Measurements from ENCODE around the gene SAFB2.

Gene SAFB2

DNA sequence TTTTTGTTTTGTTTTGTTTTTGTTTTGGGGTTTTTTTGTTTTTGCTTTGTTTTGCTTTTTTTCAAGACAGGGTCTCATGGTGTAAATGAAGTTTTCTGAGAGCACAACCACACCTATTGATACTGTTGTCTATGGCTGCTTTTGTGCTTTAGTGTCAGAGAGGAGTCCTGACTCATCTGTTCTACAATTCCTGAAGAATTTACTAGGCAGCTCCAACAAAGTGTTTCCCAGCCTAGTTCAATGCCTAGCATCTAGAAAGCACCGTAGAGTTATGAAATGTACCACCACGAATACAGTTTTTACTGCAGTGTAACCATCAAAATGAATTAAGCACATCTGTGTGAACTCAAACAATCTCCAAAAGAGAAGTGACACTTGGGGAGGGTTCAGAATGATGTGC lies 21.5 kb upstream of the SAFB2 start:
- H3K23ac ChIP-seq (ENCODE audit: low read length), result no peak overlapping the region
- WGBS (ENCODE audit: extremely low coverage, insufficient coverage, insufficient read length), result no CpG with 5 or more reads among the region's 2 CpGs

DNA sequence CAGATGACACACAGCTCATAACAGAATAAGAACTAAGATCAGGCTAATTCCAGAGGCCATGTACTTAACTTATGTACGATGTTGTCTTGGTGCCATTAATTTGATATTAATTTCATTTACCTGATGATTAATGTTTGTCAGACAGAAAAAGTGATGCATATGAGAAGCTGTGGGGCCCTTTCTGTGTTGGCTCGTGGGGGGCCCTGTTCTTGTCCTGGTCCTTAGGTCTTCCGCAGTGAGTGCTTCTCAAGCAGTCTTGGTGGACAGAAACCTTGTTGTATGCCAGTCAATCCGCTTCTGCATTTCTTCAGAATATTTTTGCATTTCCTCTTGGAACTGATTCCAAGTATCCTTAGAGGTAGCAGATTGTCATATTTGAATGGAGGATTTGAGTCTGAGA lies 20.5 kb upstream of the SAFB2 start:
- no peak overlapping the region for H2BK12ac ChIP-seq (ENCODE audit: low read length)

More for the DNA sequence above, 21.5 kb upstream of the SAFB2 start:
- Histone ChIP-seq H3K14ac (ENCODE audit: low read length) (no peak overlapping the region), H3K4me2 (ENCODE audit: low read length) (no peak overlapping the region), H3K4ac (ENCODE audit: low read depth, low read length) (no peak overlapping the region), H3K27me3 (ENCODE audit: insufficient read depth, low read length) (no peaks in the 10 kb centered on the region), H3K27ac (ENCODE audit: low read depth, low read length) (no peak overlapping the region), H3K36me3 (ENCODE audit: control insufficient read depth in 1 of 2, insufficient read depth in 2 of 2, low read length in 2 of 2) (peaks cover 42 to 53% of the 10 kb centered on the region in 2 experiments), H3K4me3 (ENCODE audit: low read depth, low read length) (no peak overlapping the region), H3K9me3 (ENCODE audit: insufficient read depth, low read depth, low read length) (no peaks in the 10 kb centered on the region), H4K91ac (ENCODE audit: low read depth, low read length) (no peak overlapping the region), H3K9ac (ENCODE audit: low read length) (no peak overlapping the region), H4K8ac (ENCODE audit: low read depth, low read length) (no peak overlapping the region), H3K79me2 (ENCODE audit: control insufficient read depth, insufficient read depth, low read length, poor library complexity) (no peaks in the 10 kb centered on the region), H3K79me1 (ENCODE audit: low read length) (no peaks in the 10 kb centered on the region), H4K12ac (ENCODE audit: low read depth, low read length) (no peak overlapping the region), H2AFZ (ENCODE audit: insufficient read depth, low read length, poor library complexity) (no peak overlapping the region), H3K18ac (ENCODE audit: low read length) (no peak overlapping the region), H2BK5ac (ENCODE audit: low read depth, low read length, poor library complexity) (no peak overlapping the region), H3K4me1 (ENCODE audit: control insufficient read depth in 1 of 2, insufficient read depth in 2 of 2, low read length in 2 of 2) (no peaks in the 10 kb centered on the region), H2BK120ac (ENCODE audit: insufficient read depth, low read length, poor library complexity) (no peak overlapping the region), H2BK12ac (ENCODE audit: low read length) (no peak overlapping the region), H2AK5ac (ENCODE audit: low read length) (no peak overlapping the region)
- no peak for DNase-seq

DNA sequence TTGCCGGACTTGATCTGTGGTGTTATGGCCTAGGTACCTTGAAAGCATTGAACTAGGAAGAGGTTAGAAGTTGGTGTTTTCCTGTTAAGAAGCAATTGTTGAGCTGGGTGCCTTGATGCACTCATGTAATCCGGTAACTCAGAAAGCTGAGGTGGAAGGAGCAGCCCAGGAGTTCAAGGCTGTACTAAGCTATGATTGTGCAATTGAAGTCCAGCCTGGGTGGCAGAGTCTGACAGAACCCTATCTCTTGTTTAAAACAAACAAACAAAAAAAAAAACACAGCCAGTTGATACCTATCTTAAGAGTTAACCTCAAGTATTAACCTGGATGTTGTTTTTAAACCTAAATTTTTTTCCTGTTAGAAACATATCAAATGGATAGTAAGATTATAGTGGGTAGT lies 19.6 kb upstream of the SAFB2 start:
- Histone ChIP-seq H3K4ac (ENCODE audit: low read depth, low read length) (no peak overlapping the region), H4K8ac (ENCODE audit: low read depth, low read length) (no peak overlapping the region), H3K27ac (ENCODE audit: low read depth, low read length) (no peak overlapping the region), H3K36me3 (ENCODE audit: control insufficient read depth in 1 of 2, insufficient read depth in 2 of 2, low read length in 2 of 2) (peaks cover 43 to 49% of the 10 kb centered on the region in 2 experiments), H2AK5ac (ENCODE audit: low read length) (no peak overlapping the region), H3K14ac (ENCODE audit: low read length) (no peak overlapping the region), H3K4me3 (ENCODE audit: low read depth, low read length) (no peak overlapping the region), H3K23ac (ENCODE audit: low read length) (no peak overlapping the region), H2BK120ac (ENCODE audit: insufficient read depth, low read length, poor library complexity) (no peak overlapping the region), H3K9me3 (ENCODE audit: insufficient read depth, low read depth, low read length) (no peaks in the 10 kb centered on the region), H2BK5ac (ENCODE audit: low read depth, low read length, poor library complexity) (no peak overlapping the region), H3K4me2 (ENCODE audit: low read length) (no peak overlapping the region), H2AFZ (ENCODE audit: insufficient read depth, low read length, poor library complexity) (no peak overlapping the region), H4K12ac (ENCODE audit: low read depth, low read length) (no peak overlapping the region), H3K9ac (ENCODE audit: low read length) (no peak overlapping the region), H3K79me2 (ENCODE audit: control insufficient read depth, insufficient read depth, low read length, poor library complexity) (peaks cover 5% of the 10 kb centered on the region), H3K79me1 (ENCODE audit: low read length) (no peaks in the 10 kb centered on the region), H3K27me3 (ENCODE audit: insufficient read depth, low read length) (no peaks in the 10 kb centered on the region), H3K4me1 (ENCODE audit: control insufficient read depth in 1 of 2, insufficient read depth in 2 of 2, low read length in 2 of 2) (no peaks in the 10 kb centered on the region), H2BK12ac (ENCODE audit: low read length) (no peak overlapping the region), H3K18ac (ENCODE audit: low read length) (no peak overlapping the region), H4K91ac (ENCODE audit: low read depth, low read length) (no peak overlapping the region)
- DNase-seq, result no peak
- WGBS (ENCODE audit: extremely low coverage, insufficient coverage, insufficient read length), result no CpG with 5 or more reads among the region's 2 CpGs

More for the DNA sequence above, 20.5 kb upstream of the SAFB2 start:
- Histone ChIP-seq H3K4me3 (ENCODE audit: low read depth, low read length) (no peak overlapping the region), H3K23ac (ENCODE audit: low read length) (no peak overlapping the region), H3K4ac (ENCODE audit: low read depth, low read length) (no peak overlapping the region), H3K79me2 (ENCODE audit: control insufficient read depth, insufficient read depth, low read length, poor library complexity) (peaks cover 2% of the 10 kb centered on the region), H3K18ac (ENCODE audit: low read length) (no peak overlapping the region), H4K8ac (ENCODE audit: low read depth, low read length) (no peak overlapping the region), H2AK5ac (ENCODE audit: low read length) (no peak overlapping the region), H3K9me3 (ENCODE audit: insufficient read depth, low read depth, low read length) (no peaks in the 10 kb centered on the region), H3K27me3 (ENCODE audit: insufficient read depth, low read length) (no peaks in the 10 kb centered on the region), H3K9ac (ENCODE audit: low read length) (no peak overlapping the region), H3K27ac (ENCODE audit: low read depth, low read length) (no peak overlapping the region), H4K12ac (ENCODE audit: low read depth, low read length) (no peak overlapping the region), H3K36me3 (ENCODE audit: control insufficient read depth in 1 of 2, insufficient read depth in 2 of 2, low read length in 2 of 2) (peaks cover 44 to 51% of the 10 kb centered on the region in 2 experiments), H4K91ac (ENCODE audit: low read depth, low read length) (no peak overlapping the region), H2BK120ac (ENCODE audit: insufficient read depth, low read length, poor library complexity) (no peak overlapping the region), H3K4me2 (ENCODE audit: low read length) (no peak overlapping the region), H2AFZ (ENCODE audit: insufficient read depth, low read length, poor library complexity) (no peak overlapping the region), H2BK5ac (ENCODE audit: low read depth, low read length, poor library complexity) (no peak overlapping the region), H3K4me1 (ENCODE audit: control insufficient read depth in 1 of 2, insufficient read depth in 2 of 2, low read length in 2 of 2) (no peaks in the 10 kb centered on the region), H3K14ac (ENCODE audit: low read length) (no peak overlapping the region), H3K79me1 (ENCODE audit: low read length) (no peaks in the 10 kb centered on the region)
- DNase-seq, result no peak
- no CpG with 5 or more reads among the region's 4 CpGs for WGBS (ENCODE audit: extremely low coverage, insufficient coverage, insufficient read length)

DNA sequence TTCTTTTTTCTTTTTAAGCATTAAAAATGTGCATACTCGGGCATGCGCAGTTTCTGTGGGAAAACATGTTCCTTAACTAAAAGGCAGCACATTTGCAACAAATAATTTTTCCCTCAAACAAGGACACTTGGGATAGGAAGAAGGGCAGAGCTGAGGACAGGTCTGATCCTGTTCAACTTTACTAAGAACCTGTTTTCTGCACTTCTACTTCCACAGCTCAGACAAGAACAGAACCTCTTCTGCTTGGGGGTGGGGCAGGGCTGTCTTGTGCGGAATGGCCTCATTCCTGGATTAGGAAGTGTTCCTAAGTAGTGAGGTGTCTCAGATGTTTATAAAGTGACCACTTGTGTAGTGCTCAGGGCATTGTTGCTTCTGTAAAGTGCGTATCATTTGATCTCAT lies 18.6 kb upstream of the SAFB2 start:
- no CpG with 5 or more reads among the region's 4 CpGs for WGBS (ENCODE audit: extremely low coverage, insufficient coverage, insufficient read length)
- no peaks in the 10 kb centered on the region for H3K27me3 ChIP-seq (ENCODE audit: insufficient read depth, low read length)
- H3K36me3 ChIP-seq (ENCODE audit: control insufficient read depth in 1 of 2, insufficient read depth in 2 of 2, low read length in 2 of 2), result peaks cover 38 to 40% of the 10 kb centered on the region in 2 experiments

More for the DNA sequence above, 18.6 kb upstream of the SAFB2 start:
- Histone ChIP-seq H2BK120ac (ENCODE audit: insufficient read depth, low read length, poor library complexity) (no peak overlapping the region), H3K27ac (ENCODE audit: low read depth, low read length) (no peak overlapping the region), H3K14ac (ENCODE audit: low read length) (no peak overlapping the region), H3K79me2 (ENCODE audit: control insufficient read depth, insufficient read depth, low read length, poor library complexity) (peaks cover 5% of the 10 kb centered on the region), H2AFZ (ENCODE audit: insufficient read depth, low read length, poor library complexity) (no peak overlapping the region), H2BK5ac (ENCODE audit: low read depth, low read length, poor library complexity) (no peak overlapping the region), H4K8ac (ENCODE audit: low read depth, low read length) (no peak overlapping the region), H3K23ac (ENCODE audit: low read length) (no peak overlapping the region), H4K91ac (ENCODE audit: low read depth, low read length) (no peak overlapping the region), H2BK12ac (ENCODE audit: low read length) (no peak overlapping the region), H3K18ac (ENCODE audit: low read length) (no peak overlapping the region), H4K12ac (ENCODE audit: low read depth, low read length) (no peak overlapping the region), H3K4me1 (ENCODE audit: control insufficient read depth in 1 of 2, insufficient read depth in 2 of 2, low read length in 2 of 2) (no peaks in the 10 kb centered on the region), H3K9ac (ENCODE audit: low read length) (no peak overlapping the region), H3K9me3 (ENCODE audit: insufficient read depth, low read depth, low read length) (no peaks in the 10 kb centered on the region), H3K4me2 (ENCODE audit: low read length) (no peak overlapping the region), H3K79me1 (ENCODE audit: low read length) (no peaks in the 10 kb centered on the region), H3K4ac (ENCODE audit: low read depth, low read length) (peak overlapping the region; percentile 19), H3K4me3 (ENCODE audit: low read depth, low read length) (no peak overlapping the region), H2AK5ac (ENCODE audit: low read length) (no peak overlapping the region)
- DNase-seq, result no peak

Data from trophoblast cell (in vitro differentiated cells and primary cell).